ENCODE measurements around the gene ALPI. TPM values are rescaled to one million over a fixed set of nuclear protein-coding genes. Genes with fewer than 3 reads are reported as not detected.

Gene ALPI
- polyA plus RNA-seq, 1 donor = 80.6 TPM

GRCh38 chr2:232454630-232455029 is 1.3 kb upstream of the ALPI start:
- WGBS (ENCODE audit: insufficient coverage, low lambda C conversion rate) = no CpG with 5 or more reads among the region's 9 CpGs
- H3K27ac ChIP-seq (ENCODE audit: low read length) = peak overlapping the region; percentile 96

GRCh38 chr2:232456296-232457120 is 555 bp downstream of the ALPI start:
- Histone ChIP-seq H3K27me3 (ENCODE audit: control insufficient read depth, insufficient read depth, low read length) (peaks cover 11% of the 10 kb centered on the region), H3K4me1 (ENCODE audit: control insufficient read depth, insufficient read depth, low read length) (peaks cover 43% of the 10 kb centered on the region), H3K9me3 (ENCODE audit: control insufficient read depth, low read depth, low read length) (peaks cover 6% of the 10 kb centered on the region), H3K36me3 (ENCODE audit: control insufficient read depth, insufficient read depth, low read length) (no peaks in the 10 kb centered on the region), H3K4me3 (ENCODE audit: low read length) (peak overlapping the region; percentile 21), H3K27ac (ENCODE audit: low read length) (peak overlapping the region; percentile 96)
- DNase-seq = no peak
- WGBS (ENCODE audit: insufficient coverage, low lambda C conversion rate) = no CpG with 5 or more reads among the region's 27 CpGs

More at GRCh38 chr2:232454630-232455029, 1.3 kb upstream of the ALPI start:
- Histone ChIP-seq H3K4me3 (ENCODE audit: low read length) (no peak overlapping the region), H3K9me3 (ENCODE audit: control insufficient read depth, low read depth, low read length) (peaks cover 6% of the 10 kb centered on the region), H3K27me3 (ENCODE audit: control insufficient read depth, insufficient read depth, low read length) (peaks cover 8% of the 10 kb centered on the region), H3K36me3 (ENCODE audit: control insufficient read depth, insufficient read depth, low read length) (no peaks in the 10 kb centered on the region), H3K4me1 (ENCODE audit: control insufficient read depth, insufficient read depth, low read length) (peaks cover 42% of the 10 kb centered on the region)
- no peak for DNase-seq

DNA sequence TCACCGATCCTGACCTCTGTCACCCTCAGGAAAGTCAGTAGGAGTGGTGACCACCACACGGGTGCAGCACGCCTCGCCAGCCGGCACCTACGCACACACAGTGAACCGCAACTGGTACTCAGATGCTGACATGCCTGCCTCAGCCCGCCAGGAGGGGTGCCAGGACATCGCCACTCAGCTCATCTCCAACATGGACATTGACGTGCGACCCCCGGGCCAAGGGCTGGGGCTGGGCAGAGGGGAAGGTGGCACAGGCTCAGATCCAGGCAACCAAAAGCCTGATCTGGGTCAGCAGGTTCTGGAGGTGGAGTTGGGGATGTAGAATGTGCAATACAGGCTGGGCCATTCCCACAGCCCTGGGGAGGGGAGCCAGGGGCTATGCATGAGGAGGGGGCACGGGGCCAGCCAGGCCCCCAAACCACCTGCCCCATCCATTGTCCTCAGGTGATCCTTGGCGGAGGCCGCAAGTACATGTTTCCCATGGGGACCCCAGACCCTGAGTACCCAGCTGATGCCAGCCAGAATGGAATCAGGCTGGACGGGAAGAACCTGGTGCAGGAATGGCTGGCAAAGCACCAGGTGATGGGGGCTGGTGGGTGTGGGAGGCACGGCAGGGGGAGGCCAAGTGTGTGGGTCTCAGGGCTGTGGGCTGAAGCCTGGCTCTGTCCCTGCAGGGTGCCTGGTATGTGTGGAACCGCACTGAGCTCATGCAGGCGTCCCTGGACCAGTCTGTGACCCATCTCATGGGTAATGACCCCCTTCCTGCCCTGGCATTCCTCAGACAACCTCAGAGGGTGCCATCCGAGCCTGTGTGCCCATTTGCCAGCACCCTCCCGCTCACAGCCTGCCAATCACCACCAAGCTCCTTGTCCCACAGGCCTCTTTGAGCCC is 1.4 kb downstream of the ALPI start:
- Histone ChIP-seq H3K36me3 (ENCODE audit: control insufficient read depth, insufficient read depth, low read length) (no peaks in the 10 kb centered on the region), H3K27me3 (ENCODE audit: control insufficient read depth, insufficient read depth, low read length) (peaks cover 11% of the 10 kb centered on the region), H3K4me3 (ENCODE audit: low read length) (no peak overlapping the region), H3K27ac (ENCODE audit: low read length) (no peak overlapping the region), H3K9me3 (ENCODE audit: control insufficient read depth, low read depth, low read length) (peaks cover 6% of the 10 kb centered on the region), H3K4me1 (ENCODE audit: control insufficient read depth, insufficient read depth, low read length) (peaks cover 43% of the 10 kb centered on the region)
- WGBS (ENCODE audit: insufficient coverage, low lambda C conversion rate) = 92% methylated on average over 2 of the region's 21 CpGs
- DNase-seq = no peak

- Histone ChIP-seq H3K27ac (ENCODE audit: low read length) (no peak overlapping the region), H3K4me3 (ENCODE audit: low read length) (no peak overlapping the region), H3K4me1 (ENCODE audit: control insufficient read depth, insufficient read depth, low read length) (peaks cover 43% of the 10 kb centered on the region), H3K27me3 (ENCODE audit: control insufficient read depth, insufficient read depth, low read length) (peaks cover 11% of the 10 kb centered on the region), H3K36me3 (ENCODE audit: control insufficient read depth, insufficient read depth, low read length) (no peaks in the 10 kb centered on the region), H3K9me3 (ENCODE audit: control insufficient read depth, low read depth, low read length) (peaks cover 6% of the 10 kb centered on the region)
- no CpG with 5 or more reads among the region's 25 CpGs for whole genome bisulfite sequencing (ENCODE audit: insufficient coverage, low lambda C conversion rate)
- no peak for DNase-seq
Observed at GRCh38 chr2:232458051-232458660, 2.2 kb downstream of the ALPI start.

- Histone ChIP-seq H3K27ac (ENCODE audit: low read length) (no peak overlapping the region), H3K4me3 (ENCODE audit: low read length) (no peak overlapping the region), H3K9me3 (ENCODE audit: control insufficient read depth, low read depth, low read length) (peaks cover 6% of the 10 kb centered on the region), H3K4me1 (ENCODE audit: control insufficient read depth, insufficient read depth, low read length) (peaks cover 43% of the 10 kb centered on the region), H3K36me3 (ENCODE audit: control insufficient read depth, insufficient read depth, low read length) (no peaks in the 10 kb centered on the region), H3K27me3 (ENCODE audit: control insufficient read depth, insufficient read depth, low read length) (peaks cover 11% of the 10 kb centered on the region)
- no CpG with 5 or more reads among the region's 56 CpGs for WGBS (ENCODE audit: insufficient coverage, low lambda C conversion rate)
- peak; percentile 70 to 88 for DNase-seq
Observed at GRCh38 chr2:232458661-232459418, 2.9 kb downstream of the ALPI start.

DNA sequence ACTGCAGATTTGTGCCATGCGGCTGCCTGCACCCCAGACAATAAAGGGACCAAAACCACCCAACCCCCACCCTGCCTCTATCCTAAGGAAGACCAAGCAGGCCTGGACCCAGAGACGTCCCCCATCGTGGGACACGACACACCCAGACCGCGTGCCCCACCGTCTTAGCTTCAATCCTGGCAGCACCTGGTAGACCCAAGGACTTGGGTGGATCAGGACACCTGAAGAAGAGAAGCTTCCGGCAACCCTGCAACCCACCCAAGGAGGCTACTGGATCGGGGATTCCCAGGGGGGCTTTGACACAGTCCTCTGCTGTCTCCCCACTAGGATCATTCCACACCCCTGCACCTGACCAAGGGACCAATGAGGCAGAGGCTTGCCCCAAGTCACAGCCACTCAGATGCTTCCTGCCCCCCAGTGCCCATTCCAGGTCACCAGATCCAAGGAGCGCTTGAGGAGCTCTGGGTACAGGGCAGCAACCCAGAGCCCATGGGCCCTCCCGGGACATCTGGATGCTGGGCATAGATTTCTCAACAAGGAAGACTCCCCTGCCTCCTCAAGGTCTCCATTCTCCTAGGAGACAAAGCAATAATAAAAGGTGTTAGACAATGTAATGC is 3.6 kb downstream of the ALPI start:
- H3K4me1 ChIP-seq (ENCODE audit: control insufficient read depth, insufficient read depth, low read length) = peaks cover 41% of the 10 kb centered on the region
- WGBS (ENCODE audit: insufficient coverage, low lambda C conversion rate) = no CpG with 5 or more reads among the region's 11 CpGs
- H3K9me3 ChIP-seq (ENCODE audit: control insufficient read depth, low read depth, low read length) = peaks cover 6% of the 10 kb centered on the region
- no peak overlapping the region for H3K27ac ChIP-seq (ENCODE audit: low read length)
- no peak overlapping the region for H3K4me3 ChIP-seq (ENCODE audit: low read length)
- H3K27me3 ChIP-seq (ENCODE audit: control insufficient read depth, insufficient read depth, low read length) = peaks cover 11% of the 10 kb centered on the region
- H3K36me3 ChIP-seq (ENCODE audit: control insufficient read depth, insufficient read depth, low read length) = no peaks in the 10 kb centered on the region
- no peak for DNase-seq

DNA sequence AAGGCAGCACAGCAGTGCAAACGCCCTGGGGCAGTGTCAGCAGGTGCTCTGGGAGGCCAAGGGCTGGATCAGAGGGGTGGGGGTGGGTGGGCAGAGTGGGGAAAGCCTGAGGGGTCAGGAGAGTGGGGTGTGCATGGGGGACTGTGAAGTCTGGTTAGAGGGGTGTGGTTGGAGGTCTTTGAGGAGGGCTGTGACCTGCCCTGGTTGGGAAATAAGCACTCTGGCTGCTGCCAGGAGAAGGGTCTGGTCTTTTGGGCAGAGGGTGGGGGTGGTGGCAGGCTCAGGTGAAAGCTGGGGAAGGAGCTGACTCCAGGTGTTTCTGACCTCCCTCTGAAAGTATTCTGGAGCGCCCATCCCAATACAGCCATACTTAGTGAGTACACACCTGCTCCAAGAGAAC is 4.2 kb downstream of the ALPI start:
- H3K27me3 ChIP-seq (ENCODE audit: control insufficient read depth, insufficient read depth, low read length) = peaks cover 11% of the 10 kb centered on the region
- no peak overlapping the region for H3K4me3 ChIP-seq (ENCODE audit: low read length)
- no peak overlapping the region for H3K27ac ChIP-seq (ENCODE audit: low read length)
- no CpG with 5 or more reads among the region's 2 CpGs for WGBS (ENCODE audit: insufficient coverage, low lambda C conversion rate)
- H3K4me1 ChIP-seq (ENCODE audit: control insufficient read depth, insufficient read depth, low read length) = peaks cover 35% of the 10 kb centered on the region
- peaks cover 6% of the 10 kb centered on the region for H3K9me3 ChIP-seq (ENCODE audit: control insufficient read depth, low read depth, low read length)
- no peak for DNase-seq
- H3K36me3 ChIP-seq (ENCODE audit: control insufficient read depth, insufficient read depth, low read length) = no peaks in the 10 kb centered on the region

GRCh38 chr2:232463701-232464543 is 8.0 kb downstream of the ALPI start:
- WGBS (ENCODE audit: insufficient coverage, low lambda C conversion rate) = no CpG with 5 or more reads among the region's 18 CpGs
- Histone ChIP-seq H3K27ac (ENCODE audit: low read length) (no peak overlapping the region), H3K36me3 (ENCODE audit: control insufficient read depth, insufficient read depth, low read length) (no peaks in the 10 kb centered on the region), H3K4me1 (ENCODE audit: control insufficient read depth, insufficient read depth, low read length) (peaks cover 8% of the 10 kb centered on the region), H3K9me3 (ENCODE audit: control insufficient read depth, low read depth, low read length) (no peaks in the 10 kb centered on the region), H3K4me3 (ENCODE audit: low read length) (no peak overlapping the region), H3K27me3 (ENCODE audit: control insufficient read depth, insufficient read depth, low read length) (peaks cover 4% of the 10 kb centered on the region)
- no peak for DNase-seq

DNA sequence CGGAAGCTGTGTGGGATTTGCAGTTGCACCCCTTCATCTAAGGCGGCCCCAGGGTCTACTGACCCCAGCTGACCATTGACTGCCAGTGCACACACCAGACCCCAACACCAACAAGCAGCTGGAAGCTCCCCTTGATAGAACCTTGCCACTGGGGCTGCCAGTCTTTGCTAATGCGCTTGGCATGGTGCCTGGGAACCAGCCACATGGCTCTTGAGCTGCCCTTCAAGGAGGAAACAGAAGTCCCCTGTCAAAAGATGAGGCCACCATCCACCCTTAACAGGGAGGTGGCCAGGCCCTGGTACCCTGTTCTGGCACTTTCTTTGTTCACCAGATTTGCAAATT is 8.6 kb downstream of the ALPI start:
- Histone ChIP-seq H3K4me3 (ENCODE audit: low read length) (no peak overlapping the region), H3K9me3 (ENCODE audit: control insufficient read depth, low read depth, low read length) (no peaks in the 10 kb centered on the region), H3K4me1 (ENCODE audit: control insufficient read depth, insufficient read depth, low read length) (peaks cover 3% of the 10 kb centered on the region), H3K27ac (ENCODE audit: low read length) (no peak overlapping the region), H3K27me3 (ENCODE audit: control insufficient read depth, insufficient read depth, low read length) (peaks cover 4% of the 10 kb centered on the region), H3K36me3 (ENCODE audit: control insufficient read depth, insufficient read depth, low read length) (no peaks in the 10 kb centered on the region)
- WGBS (ENCODE audit: insufficient coverage, low lambda C conversion rate) = no CpG with 5 or more reads among the region's 3 CpGs
- DNase-seq = no peak
